Stimulated activated CD8-positive, alpha-beta memory T cell treated with anti-CD3 and anti-CD28 coated beads, Interleukin-12 subunit alpha, Interleukin-12 subunit beta, amount 100 ng/mL, for 1 hour (primary cell): ENCODE data around the gene ETV6.

Experiments
- DNase-seq: peaks from one replicate; pipeline ENCODE4 v3.0.0-alpha.2; 2020; ENCODE audit warnings: low read depth

Gene ETV6

GRCh38 chr12:11645391-11645790 lies 4.1 kb upstream of the ETV6 start:
- no peak for DNase-seq

DNA sequence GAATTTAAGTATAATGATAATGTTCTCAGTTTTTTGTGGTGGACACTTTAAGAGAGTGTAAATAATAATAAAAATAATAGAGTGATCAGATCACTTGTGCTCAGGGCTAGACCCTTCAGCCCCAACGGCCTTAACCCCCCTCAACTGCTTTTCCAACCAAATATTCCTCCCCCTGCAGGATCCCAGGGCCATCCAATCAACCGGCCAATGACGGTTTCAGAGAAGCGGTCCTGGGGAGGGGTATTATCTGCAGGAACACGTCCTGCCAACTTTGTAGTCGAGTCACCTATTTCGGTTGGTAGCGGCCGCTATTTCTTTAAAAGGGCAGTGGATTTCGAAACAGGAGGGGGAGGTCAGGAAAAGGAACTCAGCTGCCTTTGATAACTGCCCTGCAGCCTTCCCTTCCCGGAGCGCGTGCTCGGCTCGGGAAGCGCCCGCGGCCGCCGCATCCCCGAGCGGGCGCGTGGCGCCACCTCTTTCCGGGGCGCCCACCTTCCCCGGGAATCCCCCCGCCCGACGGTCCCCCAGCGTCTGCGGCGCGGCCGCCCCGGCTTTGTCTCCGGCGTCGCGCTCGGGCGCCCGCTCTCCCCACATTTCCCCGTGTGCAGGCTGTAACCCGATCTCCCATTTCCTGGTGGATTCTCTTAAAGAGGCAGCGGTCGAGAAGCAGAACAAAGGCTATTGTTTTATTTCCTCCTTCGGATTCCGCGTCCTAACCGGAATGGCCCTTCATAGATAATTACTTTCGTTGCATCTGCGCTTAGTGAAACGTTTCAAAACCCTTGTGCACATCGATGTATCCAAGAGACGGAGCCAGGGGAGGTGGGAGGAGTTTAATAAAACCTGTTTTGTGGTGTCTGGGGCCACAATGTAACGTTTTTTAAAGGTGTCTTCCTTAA lies 711 bp upstream of the ETV6 start:
- no peak for DNase-seq

GRCh38 chr12:11650286-11651281 lies 1.1 kb downstream of the ETV6 start:
- DNase-seq = no peak

DNA sequence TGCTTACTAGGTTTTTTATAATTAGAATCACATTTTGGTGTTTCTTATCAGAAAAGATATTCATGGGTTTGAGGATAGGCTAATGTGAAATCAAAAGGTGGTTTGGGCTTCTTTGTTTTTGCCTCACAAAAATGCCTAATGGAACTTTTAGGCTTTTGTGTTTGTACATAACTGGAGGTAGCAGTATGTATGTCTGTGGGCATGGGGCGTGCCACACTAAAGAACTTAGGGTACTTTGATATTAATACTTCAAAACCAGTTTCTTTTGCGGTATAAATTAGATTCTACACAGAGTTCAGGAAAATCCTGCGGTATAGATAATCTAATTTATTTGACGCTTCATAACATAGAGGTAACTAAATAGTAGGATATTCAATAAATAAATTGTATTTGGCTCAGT lies 1.9 kb downstream of the ETV6 start:
- DNase-seq = no peak

- no peak for DNase-seq
These were observed 2.3 kb downstream of the ETV6 start for GRCh38 chr12:11651785-11652184.

DNA sequence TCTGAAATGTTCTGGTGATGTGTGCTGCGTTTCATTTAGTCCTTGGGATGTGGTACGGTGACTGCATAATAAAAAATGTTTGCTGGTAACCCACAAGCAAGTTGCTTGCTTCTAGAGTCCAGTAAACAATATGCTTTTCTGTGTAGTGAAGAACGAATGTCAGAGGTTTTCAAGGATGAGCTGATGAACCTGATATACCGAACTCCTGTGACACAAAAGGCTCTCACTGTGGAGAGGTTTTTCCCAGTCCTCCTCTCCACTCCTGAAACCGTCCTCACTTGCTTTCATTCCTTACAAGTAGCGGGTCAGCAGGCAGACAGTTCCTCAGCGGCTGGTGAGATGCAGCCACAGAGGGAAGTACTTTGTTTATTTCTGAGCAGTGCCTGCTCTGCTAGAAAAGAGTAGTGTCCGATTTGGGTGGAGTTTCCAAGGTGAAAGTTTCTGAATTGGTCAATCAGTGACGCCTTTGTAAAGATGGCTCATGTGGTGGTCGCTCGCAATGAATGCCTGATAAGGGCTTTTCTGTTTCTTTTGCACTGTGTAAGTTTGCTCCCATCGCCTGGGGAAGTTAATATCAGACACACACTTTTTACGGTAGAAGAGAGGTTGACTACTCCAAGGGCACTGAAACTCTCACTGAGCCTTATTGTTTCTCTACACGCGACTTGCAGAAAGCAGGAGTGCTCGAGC lies 3.0 kb downstream of the ETV6 start:
- no peak for DNase-seq

DNA sequence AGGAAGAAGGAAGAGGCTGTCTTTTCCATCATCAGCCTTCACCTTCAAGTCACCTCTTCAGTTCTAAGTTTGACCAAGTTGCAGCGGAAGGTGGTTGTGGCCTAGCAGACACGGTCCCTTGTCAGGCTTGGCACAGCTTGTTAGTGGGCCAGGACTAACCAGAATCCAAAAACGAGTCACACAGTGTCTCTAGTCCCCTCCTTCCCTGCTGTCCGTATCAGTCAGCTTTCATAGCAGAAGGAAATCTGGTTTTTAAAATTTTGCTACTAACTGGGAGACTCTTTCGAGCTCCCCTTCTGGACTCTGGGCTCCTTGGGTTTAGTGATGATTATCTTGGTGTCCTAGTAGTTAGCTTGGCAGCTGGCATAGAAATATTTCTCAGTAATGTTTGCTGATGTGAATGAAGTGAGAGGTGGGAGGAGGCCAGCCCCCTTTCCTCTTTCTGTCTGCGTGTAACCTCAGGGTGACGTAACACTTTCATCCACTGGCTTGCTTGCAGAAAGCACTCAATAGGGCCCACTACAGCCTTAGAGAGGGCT lies 3.8 kb downstream of the ETV6 start:
- DNase-seq = no peak

DNA sequence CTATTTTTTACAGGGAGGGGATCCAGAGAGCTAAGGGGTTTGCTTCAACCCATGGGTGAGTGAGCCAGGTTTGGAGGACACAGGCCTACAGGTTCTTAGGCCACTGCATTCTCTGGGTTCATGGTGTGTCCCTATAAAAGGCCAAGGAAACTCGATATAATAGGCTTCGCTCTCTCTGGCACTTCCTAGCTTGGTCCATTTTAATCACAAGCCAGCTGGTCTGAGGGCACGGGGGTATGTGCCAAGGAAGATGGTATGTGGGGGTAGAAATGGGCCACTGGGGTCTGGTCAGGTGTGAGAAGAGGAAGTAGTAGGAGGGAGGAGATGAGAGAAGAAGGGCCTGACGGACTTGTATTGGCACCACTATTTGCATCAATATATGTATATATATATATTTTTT lies 4.9 kb downstream of the ETV6 start:
- no peak for DNase-seq

GRCh38 chr12:11654802-11655201 lies 5.3 kb downstream of the ETV6 start:
- no peak for DNase-seq

DNA sequence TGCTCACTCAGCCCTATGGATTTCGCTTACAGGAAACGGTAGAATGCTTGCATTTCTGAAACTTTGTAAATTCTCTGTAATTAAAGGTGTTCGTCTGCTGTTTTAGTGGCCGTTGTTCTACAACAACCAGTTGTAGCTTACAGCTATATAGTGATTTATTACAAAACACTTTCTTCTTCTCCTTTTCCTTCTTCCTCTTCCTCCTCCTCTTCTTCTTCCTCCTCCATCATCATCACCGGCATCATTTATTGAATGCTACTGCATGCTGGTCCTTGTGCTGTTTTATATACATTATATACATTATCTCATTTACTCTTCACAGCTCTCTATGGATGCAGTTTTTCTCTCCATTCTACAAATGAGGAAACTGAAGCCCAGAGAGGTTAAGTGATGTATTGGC lies 6.4 kb downstream of the ETV6 start:
- no peak for DNase-seq

- no peak for DNase-seq
These were observed 7.1 kb downstream of the ETV6 start for GRCh38 chr12:11656550-11656949.

GRCh38 chr12:11657511-11657910 lies 8.0 kb downstream of the ETV6 start:
- no peak for DNase-seq

DNA sequence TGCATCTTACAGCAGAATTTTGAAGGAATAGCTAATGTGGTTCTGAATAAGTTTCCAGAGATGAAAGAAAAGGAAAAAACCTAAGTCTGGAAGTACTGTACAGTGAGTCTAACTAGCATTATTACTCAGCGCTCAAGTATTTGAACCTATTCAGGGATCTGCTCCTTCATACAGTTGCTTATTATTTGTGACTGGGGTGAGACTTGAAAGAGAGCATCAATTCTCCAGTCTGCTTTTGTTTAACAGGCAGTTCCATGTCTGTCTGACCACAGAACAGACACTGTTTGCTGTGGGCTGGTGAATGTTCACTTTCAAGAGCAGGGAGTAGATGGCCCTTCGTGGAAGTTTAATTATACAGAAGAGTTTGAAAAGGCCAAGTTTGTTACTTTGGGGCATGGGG lies 9.3 kb downstream of the ETV6 start:
- DNase-seq = no peak

DNA sequence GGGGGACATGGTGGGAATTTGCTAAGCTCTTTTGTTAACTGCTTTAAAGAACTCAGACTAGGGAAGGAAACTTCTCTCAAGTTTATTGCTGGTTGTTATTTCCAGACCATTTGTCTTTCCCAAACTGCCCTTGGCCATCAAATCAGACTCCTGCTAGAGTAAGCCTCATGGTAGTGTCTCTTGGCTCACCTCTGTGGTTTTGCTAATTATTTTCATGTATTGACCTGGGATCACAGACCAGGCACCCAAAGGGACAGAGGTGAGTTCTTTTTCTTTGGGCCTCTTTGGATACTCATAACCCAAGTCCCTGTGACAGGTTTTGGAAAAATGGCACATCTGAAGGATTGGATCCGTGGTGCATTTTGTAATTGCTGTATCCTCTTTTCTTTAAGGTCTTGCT lies 11.2 kb downstream of the ETV6 start:
- DNase-seq = no peak

GRCh38 chr12:11661491-11662089 lies 12.1 kb downstream of the ETV6 start:
- no peak for DNase-seq

DNA sequence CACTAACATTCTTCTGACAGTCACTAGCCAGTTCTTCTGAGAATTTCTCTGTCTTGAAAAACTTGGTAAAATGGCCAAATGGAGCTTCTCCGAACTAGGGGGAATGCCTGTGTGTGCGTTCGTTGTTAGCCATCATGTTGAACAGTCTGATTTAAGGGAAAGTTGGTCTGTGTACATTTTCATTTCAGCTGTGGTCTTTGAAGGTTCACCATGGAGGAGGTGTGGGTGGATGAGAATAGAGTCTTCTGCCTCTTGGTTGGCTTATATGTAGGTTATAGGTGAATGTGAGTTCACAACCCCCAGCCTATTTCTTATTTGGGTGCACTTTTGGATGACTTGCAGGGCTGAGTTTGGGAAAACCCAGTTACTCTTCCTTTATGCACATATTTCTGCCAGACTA lies 12.9 kb downstream of the ETV6 start:
- DNase-seq = no peak

- DNase-seq = no peak
These were observed 13.7 kb downstream of the ETV6 start for GRCh38 chr12:11663130-11663529.

GRCh38 chr12:11664101-11664500 lies 14.6 kb downstream of the ETV6 start:
- no peak for DNase-seq

DNA sequence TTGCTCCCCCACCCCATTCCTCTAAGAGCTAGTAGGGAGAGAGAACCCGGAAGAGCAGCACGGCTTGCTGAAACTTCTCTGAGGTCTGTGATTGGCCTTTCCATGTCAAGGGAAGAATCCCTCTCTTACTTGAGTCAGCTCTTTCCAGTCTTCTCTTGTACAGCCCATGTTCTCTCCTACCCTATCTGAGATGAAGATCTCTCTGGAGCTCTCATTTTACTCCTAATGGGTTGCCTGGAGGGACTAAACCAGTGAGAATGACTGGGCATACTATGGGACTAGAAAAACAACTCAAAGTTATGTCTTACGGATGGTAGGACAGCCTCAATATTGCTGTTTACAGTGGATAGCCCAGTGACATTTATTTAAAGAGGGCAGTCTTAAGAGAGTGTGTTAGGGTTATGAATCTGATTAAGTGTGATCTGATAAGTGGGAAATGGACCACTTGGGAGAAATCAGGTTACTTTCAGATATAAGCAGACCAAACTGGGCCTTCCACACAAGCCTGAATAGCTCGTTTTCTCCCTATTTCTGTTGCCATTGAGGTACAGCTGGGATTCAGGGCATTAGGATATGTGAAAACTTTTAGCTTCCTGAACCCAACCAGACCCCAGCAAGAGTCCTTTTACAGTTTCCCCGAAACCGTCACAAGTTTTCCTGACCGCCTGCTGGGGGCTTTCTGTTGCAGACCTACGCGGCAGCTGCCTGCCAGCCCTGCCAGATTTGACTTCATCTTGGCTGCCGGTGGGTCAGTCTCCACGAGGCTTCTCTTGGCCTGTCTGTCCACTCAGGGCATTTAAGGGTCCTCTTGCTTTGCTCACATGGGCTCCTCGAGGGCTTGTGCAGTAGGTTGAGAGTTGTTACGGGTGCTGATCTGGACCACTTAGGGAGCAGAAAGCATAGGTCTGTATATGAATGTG lies 16.9 kb downstream of the ETV6 start:
- no peak for DNase-seq

GRCh38 chr12:11667171-11667570 lies 17.7 kb downstream of the ETV6 start:
- DNase-seq = no peak

DNA sequence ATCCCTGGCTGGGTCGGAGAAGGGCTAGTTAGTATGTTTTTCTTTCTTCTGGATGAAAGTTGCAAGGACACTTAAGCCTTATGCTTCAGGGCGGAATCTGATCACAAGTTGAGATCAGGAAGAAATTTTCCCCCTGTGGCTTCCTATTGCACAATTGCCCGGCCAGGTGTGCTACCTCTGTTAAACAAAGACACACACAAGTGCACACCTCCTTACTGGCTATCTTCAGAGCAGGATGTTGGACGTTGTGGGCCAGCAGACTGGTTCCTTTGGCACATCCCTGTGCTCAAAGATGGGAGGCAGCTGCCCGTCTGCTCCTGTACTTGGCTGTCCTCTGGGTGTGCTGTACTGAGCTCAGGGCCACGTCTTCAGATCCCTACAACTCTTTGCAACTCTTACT lies 19.1 kb downstream of the ETV6 start:
- no peak for DNase-seq
